Neutrophil (primary cell): ENCODE measurements around the gene PRKG1.

ENCODE experiments used
- H3K27ac ChIP-seq: fragments of 200-600 bp; sonication (generic); 2 replicates; pipeline ENCODE4 v1.5.1; 2016; ENCODE audit warnings: mild to moderate bottlenecking, moderate library complexity
- H3K27me3 ChIP-seq: fragments of 200-600 bp; sonication (generic); 2 replicates; pipeline ENCODE4 v1.6.0; 2016; ENCODE audit warnings: mild to moderate bottlenecking
- H3K36me3 ChIP-seq: fragments of 200-600 bp; sonication (generic); 2 replicates; pipeline ENCODE4 v1.5.1; 2017
- H3K4me1 ChIP-seq, 2 experiments: fragments of 200-600 bp in 1 of 2; sonication (generic) in 1 of 2; 1 replicate in 1 of 2; 2 replicates in 1 of 2; pipeline versions ENCODE4 v1.5.1 to v1.6.1; 2013 to 2016; ENCODE audit warnings: low read depth in 1 of 2, low read length in 1 of 2, mild to moderate bottlenecking in 1 of 2, moderate library complexity in 1 of 2; ENCODE audit not compliant: control insufficient read depth in 1 of 2, insufficient read depth in 1 of 2
- H3K4me3 ChIP-seq, 2 experiments: fragments of 200-600 bp in 1 of 2; sonication (generic) in 1 of 2; 1 replicate in 1 of 2; 2 replicates in 1 of 2; pipeline ENCODE4 v1.5.1; 2013 to 2016; ENCODE audit warnings: low read depth in 1 of 2, low read length in 1 of 2, mild to moderate bottlenecking in 1 of 2, moderate library complexity in 1 of 2
- H3K9me3 ChIP-seq: fragments of 200-600 bp; sonication (generic); 2 replicates; pipeline ENCODE4 v1.5.1; 2016
- CTCF ChIP-seq: fragments of 200-600 bp; sonication (generic); IDR thresholded peaks from 2 replicates; pipeline ENCODE4 v1.5.1; 2016; ENCODE audit warnings: antibody characterized with exemption

Gene PRKG1

GRCh38 chr10:51583976-51584375, 509.7 kb downstream of the PRKG1 start:
- no peak for TF ChIP-seq CTCF
- Histone ChIP-seq H3K27ac (no peak overlapping the region), H3K4me1 (no peaks in the 10 kb centered on the region), H3K36me3 (no peaks in the 10 kb centered on the region), H3K4me3 (no peak overlapping the region), H3K9me3 (no peaks in the 10 kb centered on the region), H3K27me3 (no peaks in the 10 kb centered on the region)

DNA sequence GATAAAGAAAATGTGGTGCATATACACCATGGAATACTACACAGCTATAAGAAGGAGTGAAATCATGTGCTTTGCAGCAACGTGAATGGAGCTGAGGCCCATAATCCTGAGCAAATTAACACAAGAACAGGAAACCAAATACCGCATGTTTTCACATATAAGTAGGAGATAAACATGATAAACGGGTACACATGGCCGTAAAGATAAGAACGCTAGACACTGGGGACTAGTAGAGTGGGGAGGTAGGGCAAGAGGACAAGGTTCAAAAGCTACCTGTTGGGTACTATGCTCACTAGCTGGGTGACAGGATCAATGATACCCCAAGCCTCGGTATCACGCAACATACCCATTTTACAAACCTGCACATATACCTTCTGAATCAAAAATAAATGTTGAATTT, 511.5 kb downstream of the PRKG1 start:
- H3K4me3 ChIP-seq: no peak overlapping the region

GRCh38 chr10:51588984-51589383, 514.7 kb downstream of the PRKG1 start:
- Histone ChIP-seq H3K27ac (no peak overlapping the region), H3K9me3 (no peaks in the 10 kb centered on the region), H3K4me1 (no peaks in the 10 kb centered on the region), H3K36me3 (no peaks in the 10 kb centered on the region), H3K27me3 (no peaks in the 10 kb centered on the region), H3K4me3 (no peak overlapping the region)
- TF ChIP-seq CTCF: no peak

More for the DNA sequence above, 511.5 kb downstream of the PRKG1 start:
- Histone ChIP-seq H3K4me1 (no peaks in the 10 kb centered on the region), H3K9me3 (no peaks in the 10 kb centered on the region), H3K27me3 (no peaks in the 10 kb centered on the region), H3K27ac (no peak overlapping the region), H3K36me3 (no peaks in the 10 kb centered on the region)
- TF ChIP-seq CTCF: no peak

GRCh38 chr10:51590818-51591217, 516.5 kb downstream of the PRKG1 start:
- no peak for TF ChIP-seq CTCF
- H3K36me3 ChIP-seq: no peaks in the 10 kb centered on the region
- H3K4me3 ChIP-seq: no peak overlapping the region
- no peaks in the 10 kb centered on the region for H3K4me1 ChIP-seq
- H3K27me3 ChIP-seq: no peaks in the 10 kb centered on the region
- no peaks in the 10 kb centered on the region for H3K9me3 ChIP-seq
- H3K27ac ChIP-seq: no peak overlapping the region

GRCh38 chr10:51596695-51597094, 522.4 kb downstream of the PRKG1 start:
- Histone ChIP-seq H3K27ac (no peak overlapping the region), H3K27me3 (no peaks in the 10 kb centered on the region), H3K36me3 (no peaks in the 10 kb centered on the region), H3K9me3 (no peaks in the 10 kb centered on the region), H3K4me3 (no peak overlapping the region), H3K4me1 (no peaks in the 10 kb centered on the region)
- TF ChIP-seq CTCF: no peak

GRCh38 chr10:51599647-51600046, 525.4 kb downstream of the PRKG1 start:
- H3K27me3 ChIP-seq: no peaks in the 10 kb centered on the region
- no peaks in the 10 kb centered on the region for H3K9me3 ChIP-seq
- TF ChIP-seq CTCF: no peak
- H3K36me3 ChIP-seq: no peaks in the 10 kb centered on the region
- H3K4me1 ChIP-seq: no peaks in the 10 kb centered on the region
- H3K27ac ChIP-seq: no peak overlapping the region
- H3K4me3 ChIP-seq: no peak overlapping the region
